Limb (tissue), 2 donors: ENCODE results near the gene SCAMP4.
A peak's percentile ranks its signal among the peaks of the same experiment; 100 is the strongest.

Source experiments
- DNase-seq, 2 donors: peaks; one replicate each; pipeline ENCODE4 v3.0.0-alpha.2; 2016; ENCODE audit errors: extremely low spot score in 2 of 2

The SCAMP4 gene

GRCh38 chr19:1936916-1937610 is 31.9 kb downstream of the SCAMP4 start:
- DNase-seq, result no peak

- no peak for DNase-seq
These were observed 32.9 kb downstream of the SCAMP4 start for GRCh38 chr19:1938071-1938470.

- DNase-seq, result no peak
These were observed 36.2 kb downstream of the SCAMP4 start, which contains the start of gene CSNK1G2 for GRCh38 chr19:1941146-1942077. Gene CSNK1G2 (plus strand): TSS chr19:1941172. CDS start chr19:1969773, 28,601 bp downstream.

GRCh38 chr19:1942078-1942933 is 37.1 kb downstream of the SCAMP4 start:
- DNase-seq, result peak; percentile 19 to 77

GRCh38 chr19:1942934-1943555 is 37.8 kb downstream of the SCAMP4 start:
- no peak for DNase-seq

GRCh38 chr19:1943661-1944087 is 38.5 kb downstream of the SCAMP4 start:
- no peak for DNase-seq

GRCh38 chr19:1944088-1944915 is 39.1 kb downstream of the SCAMP4 start:
- DNase-seq, result no peak

GRCh38 chr19:1944916-1945561 is 39.8 kb downstream of the SCAMP4 start:
- no peak for DNase-seq

GRCh38 chr19:1945899-1946298 is 40.7 kb downstream of the SCAMP4 start:
- peak in 1 of 2 donors; percentile 53 for DNase-seq

- DNase-seq, result no peak
These were observed 42.5 kb downstream of the SCAMP4 start for GRCh38 chr19:1947651-1948209.

GRCh38 chr19:1949304-1950101 is 44.3 kb downstream of the SCAMP4 start:
- no peak for DNase-seq

- DNase-seq, result no peak
These were observed 45.4 kb downstream of the SCAMP4 start for GRCh38 chr19:1950640-1951039.

- no peak for DNase-seq
These were observed 47.4 kb downstream of the SCAMP4 start for GRCh38 chr19:1952635-1953034.

- DNase-seq, result no peak
These were observed 47.8 kb downstream of the SCAMP4 start for GRCh38 chr19:1953037-1953436.

- no peak for DNase-seq
These were observed 48.4 kb downstream of the SCAMP4 start for GRCh38 chr19:1953441-1954094.

- DNase-seq, result no peak
These were observed 49.3 kb downstream of the SCAMP4 start for GRCh38 chr19:1954532-1954933.

GRCh38 chr19:1955171-1956121 is 50.2 kb downstream of the SCAMP4 start:
- no peak for DNase-seq
